Upper lobe of right lung (tissue), 1 donor: Measurements from ENCODE around the gene SLC1A7. TPM values are rescaled to one million over a fixed set of nuclear protein-coding genes. Genes with fewer than 3 reads are reported as not detected.

ENCODE experiments used
- ATAC-seq: fragments of 200-7000 bp; cut with Tn5 transposase; one replicate; pipeline ENCODE4 v1.9.1; 2020; ENCODE audit warnings: mild to moderate bottlenecking, moderate library complexity
- DNase-seq: peaks from one replicate; pipeline ENCODE4 v3.0.0-alpha.2; 2020
- H3K27ac ChIP-seq: fragments of 200-600 bp; one replicate; pipeline ENCODE4 v1.8.0; 2022
- H3K27me3 ChIP-seq: fragments of 200-600 bp; one replicate; pipeline ENCODE4 v1.8.0; 2022; ENCODE audit warnings: mild to moderate bottlenecking
- H3K36me3 ChIP-seq: fragments of 200-600 bp; one replicate; pipeline ENCODE4 v1.8.0; 2022
- H3K4me1 ChIP-seq: fragments of 200-600 bp; one replicate; pipeline ENCODE4 v1.8.0; 2022
- H3K4me3 ChIP-seq: fragments of 200-600 bp; one replicate; pipeline ENCODE4 v1.8.0; 2022; ENCODE audit warnings: mild to moderate bottlenecking
- H3K9me3 ChIP-seq: fragments of 200-600 bp; one replicate; pipeline ENCODE4 v1.8.0; 2022
- CTCF ChIP-seq: fragments of 200-600 bp; IDR thresholded peaks from one replicate; pipeline ENCODE4 v1.8.0; 2022; ENCODE audit warnings: antibody characterized with exemption
- intact Hi-C: fragments of 100-400 bp; cut with DNase I; formaldehyde crosslinking; loops from one replicate; pipeline ENCODE4 v1.11.0; 2022
- total RNA-seq: library from RNA; stranded (reverse); fragmentation: NEBNext Ultra II Directional; extraction: Animal tissue kit (Norgen Biotek cat#: 25700); gene quantifications from one replicate; pipeline ENCODE4 v1.2.1, GENCODE V29; 2021
- donor health status: DM: no; HTN: yes; CAD: no; lungs with severe emphysema.

The SLC1A7 gene
- total RNA-seq, 1 donor from 2014 or later, result 0.26 TPM

GRCh38 chr1:53050310-53050709, 92.1 kb downstream of the SLC1A7 start:
- H3K27ac ChIP-seq, result no peak overlapping the region
- TF ChIP-seq CTCF, result no peak
- peaks cover 45% of the 10 kb centered on the region for H3K36me3 ChIP-seq
- H3K27me3 ChIP-seq, result no peaks in the 10 kb centered on the region
- no peak overlapping the region for H3K4me3 ChIP-seq
- ATAC-seq (no peak), DNase-seq (no peak)
- no peaks in the 10 kb centered on the region for H3K9me3 ChIP-seq
- H3K4me1 ChIP-seq, result peaks cover 19% of the 10 kb centered on the region
- intact Hi-C loops, result no loop called here

- TF ChIP-seq CTCF, result no peak
Observed at GRCh38 chr1:53049574-53049967, 92.9 kb downstream of the SLC1A7 start.

GRCh38 chr1:53048960-53049573, 93.4 kb downstream of the SLC1A7 start:
- no peak overlapping the region for H3K27ac ChIP-seq
- intact Hi-C loops, result no loop called here
- TF ChIP-seq CTCF, result no peak

More at GRCh38 chr1:53049574-53049967, 92.9 kb downstream of the SLC1A7 start:
- Histone ChIP-seq H3K4me3 (no peak overlapping the region), H3K4me1 (peaks cover 19% of the 10 kb centered on the region), H3K27ac (no peak overlapping the region), H3K36me3 (peaks cover 45% of the 10 kb centered on the region), H3K27me3 (no peaks in the 10 kb centered on the region), H3K9me3 (no peaks in the 10 kb centered on the region)
- intact Hi-C loops, result no loop called here
- DNase-seq (no peak), ATAC-seq (no peak)

GRCh38 chr1:53047737-53048736, 94.4 kb downstream of the SLC1A7 start:
- Histone ChIP-seq H3K27ac (no peak overlapping the region), H3K27me3 (no peaks in the 10 kb centered on the region), H3K4me1 (peaks cover 19% of the 10 kb centered on the region), H3K36me3 (peaks cover 41% of the 10 kb centered on the region), H3K4me3 (no peak overlapping the region), H3K9me3 (no peaks in the 10 kb centered on the region)
- TF ChIP-seq CTCF, result no peak
- no peak for DNase-seq
- ATAC-seq, result no peak
- intact Hi-C loops, result no loop called here

More at GRCh38 chr1:53048960-53049573, 93.4 kb downstream of the SLC1A7 start:
- peaks cover 45% of the 10 kb centered on the region for H3K36me3 ChIP-seq
- no peak overlapping the region for H3K4me3 ChIP-seq
- peaks cover 19% of the 10 kb centered on the region for H3K4me1 ChIP-seq
- no peaks in the 10 kb centered on the region for H3K9me3 ChIP-seq
- DNase-seq (no peak), ATAC-seq (no peak)
- no peaks in the 10 kb centered on the region for H3K27me3 ChIP-seq

GRCh38 chr1:53046930-53047329, 95.5 kb downstream of the SLC1A7 start:
- H3K4me1 ChIP-seq, result peaks cover 19% of the 10 kb centered on the region
- intact Hi-C loops, result no loop called here
- no peak overlapping the region for H3K27ac ChIP-seq
- peaks cover 34% of the 10 kb centered on the region for H3K36me3 ChIP-seq
- H3K9me3 ChIP-seq, result no peaks in the 10 kb centered on the region
- no peak for DNase-seq
- TF ChIP-seq CTCF, result no peak
- no peak overlapping the region for H3K4me3 ChIP-seq
- ATAC-seq, result peak; percentile 41
- no peaks in the 10 kb centered on the region for H3K27me3 ChIP-seq
